Adipocyte (in vitro differentiated cells): Measurements from ENCODE around the gene EVC2.

Experiments used
- DNase-seq: peaks from one replicate; pipeline ENCODE4 v3.0.0-alpha.2; 2015; ENCODE audit warnings: low read depth
- H3K27me3 ChIP-seq: replicated peaks from 2 replicates; pipeline ENCODE4 v1.7.0; 2013; ENCODE audit warnings: mild to moderate bottlenecking, low read length, moderate library complexity; ENCODE audit not compliant: control insufficient read depth, insufficient read depth
- H3K36me3 ChIP-seq: 2 replicates; pipeline ENCODE4 v1.7.0; 2013; ENCODE audit warnings: low read length, mild to moderate bottlenecking, moderate library complexity; ENCODE audit not compliant: control insufficient read depth, insufficient read depth, severe bottlenecking
- H3K4me1 ChIP-seq: 2 replicates; pipeline ENCODE4 v1.7.0; 2013; ENCODE audit warnings: mild to moderate bottlenecking, low read length, moderate library complexity; ENCODE audit not compliant: control insufficient read depth, insufficient read depth
- H3K4me3 ChIP-seq: 2 replicates; pipeline ENCODE4 v1.7.0; 2013; ENCODE audit warnings: mild to moderate bottlenecking, low read length, moderate library complexity
- H3K9ac ChIP-seq: 2 replicates; pipeline ENCODE4 v1.7.0; 2013; ENCODE audit warnings: mild to moderate bottlenecking, low read length, moderate library complexity
- H3K9me3 ChIP-seq: 2 replicates; pipeline ENCODE4 v1.7.0; 2013; ENCODE audit warnings: mild to moderate bottlenecking, low read length, moderate library complexity; ENCODE audit not compliant: control insufficient read depth

EVC2 gene

DNA sequence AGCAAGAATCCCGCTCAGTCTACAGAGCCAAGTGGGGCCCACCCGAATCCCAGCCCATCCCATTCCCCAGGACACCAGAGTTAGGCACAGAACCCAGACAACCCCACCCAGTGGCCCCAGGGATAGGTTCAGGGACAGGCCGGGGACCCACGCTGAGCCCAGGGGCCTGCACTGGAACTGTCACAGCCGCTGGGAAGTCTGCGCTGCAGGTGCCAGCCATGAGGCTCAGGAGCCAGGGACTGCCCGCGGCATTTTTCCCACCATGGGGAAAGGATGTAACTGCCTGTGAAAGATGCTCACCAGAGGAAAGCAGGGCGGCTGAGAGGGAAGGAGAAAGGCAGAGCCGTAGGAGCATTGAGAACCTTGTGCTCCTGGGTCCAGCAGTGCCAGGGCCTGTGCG is 12.0 kb downstream of the EVC2 start:
- Histone ChIP-seq H3K36me3 (peaks cover 57% of the 10 kb centered on the region), H3K4me1 (no peaks in the 10 kb centered on the region), H3K9me3 (no peaks in the 10 kb centered on the region), H3K4me3 (no peak overlapping the region), H3K27me3 (no peaks in the 10 kb centered on the region), H3K9ac (no peak overlapping the region)
- DNase-seq: no peak

DNA sequence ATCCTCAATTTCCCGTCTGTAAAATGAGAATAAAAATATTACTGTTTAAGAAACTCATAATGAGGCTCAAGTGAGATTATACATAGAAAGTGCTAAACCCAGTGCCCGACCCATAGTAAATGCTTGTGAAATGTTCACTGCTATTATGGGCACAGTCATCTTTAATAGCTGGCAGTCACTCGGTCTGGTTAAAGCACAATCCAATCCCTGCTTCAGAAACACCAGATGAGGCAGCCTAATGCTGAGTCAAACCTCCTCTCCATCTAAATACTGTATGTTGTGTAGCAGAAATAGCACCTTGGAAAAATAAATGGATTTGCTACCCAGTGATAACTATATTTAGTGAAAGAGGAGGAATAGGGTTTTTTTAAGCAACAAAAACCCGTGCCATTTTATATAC is 14.5 kb downstream of the EVC2 start:
- no peak overlapping the region for H3K4me3 ChIP-seq
- no peak for DNase-seq
- no peaks in the 10 kb centered on the region for H3K9me3 ChIP-seq
- no peak overlapping the region for H3K9ac ChIP-seq
- H3K36me3 ChIP-seq: peaks cover 81% of the 10 kb centered on the region
- no peaks in the 10 kb centered on the region for H3K4me1 ChIP-seq
- H3K27me3 ChIP-seq: no peaks in the 10 kb centered on the region

DNA sequence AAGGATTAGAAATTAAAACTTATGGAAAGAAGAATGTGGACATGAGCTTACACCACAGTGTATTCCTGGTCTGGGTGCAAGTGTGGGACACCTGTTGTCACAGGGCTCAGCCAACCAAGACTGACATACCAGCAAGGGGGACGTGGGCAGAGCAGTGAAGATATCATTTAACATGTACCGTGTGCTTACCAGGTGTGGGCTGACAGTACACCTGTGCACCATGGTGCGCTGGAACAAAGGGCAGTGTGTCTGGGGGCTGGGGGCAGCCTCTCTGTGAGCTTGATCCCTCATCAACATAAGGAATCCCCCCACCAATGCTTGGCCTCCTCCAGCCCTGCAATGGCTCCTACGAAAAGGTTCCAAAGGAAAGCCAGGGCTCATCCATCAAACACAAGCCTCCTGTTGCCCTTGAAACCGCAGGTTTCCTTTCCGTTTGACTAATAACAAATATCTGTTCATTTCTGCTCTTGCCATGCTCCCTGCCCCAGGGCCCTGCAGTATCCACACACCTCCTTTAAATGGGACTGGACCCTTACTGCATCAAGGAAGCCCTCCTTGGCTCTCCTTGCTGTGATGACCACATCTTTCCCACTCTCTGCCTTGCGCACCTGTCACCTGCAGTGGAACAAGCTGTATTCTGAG is 16.7 kb downstream of the EVC2 start:
- DNase-seq: no peak
- H3K27me3 ChIP-seq: no peaks in the 10 kb centered on the region
- no peak overlapping the region for H3K4me3 ChIP-seq
- no peaks in the 10 kb centered on the region for H3K4me1 ChIP-seq
- no peaks in the 10 kb centered on the region for H3K9me3 ChIP-seq
- H3K36me3 ChIP-seq: peaks cover 88% of the 10 kb centered on the region
- H3K9ac ChIP-seq: no peak overlapping the region

DNA sequence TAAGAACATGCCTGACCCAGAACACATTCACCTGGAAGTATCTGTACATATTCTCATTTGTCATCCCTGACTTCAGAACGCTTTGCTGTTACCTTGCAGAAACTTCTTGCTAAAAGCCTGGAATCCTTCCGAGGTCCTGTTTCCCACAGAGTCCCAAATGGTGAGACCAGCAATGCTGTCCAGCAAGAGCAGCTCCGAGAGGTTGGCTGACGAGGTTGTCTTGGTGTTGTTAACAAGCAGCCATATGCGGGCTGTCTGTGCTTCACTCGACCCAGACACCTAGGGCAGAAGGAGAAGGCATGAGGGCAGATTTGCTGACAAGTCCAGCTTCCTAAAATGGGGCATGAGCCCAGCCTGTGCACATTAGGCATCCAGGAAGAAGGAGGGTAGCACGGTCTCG is 19.3 kb downstream of the EVC2 start:
- Histone ChIP-seq H3K4me1 (no peaks in the 10 kb centered on the region), H3K9me3 (no peaks in the 10 kb centered on the region), H3K36me3 (peaks cover 94% of the 10 kb centered on the region), H3K9ac (no peak overlapping the region), H3K4me3 (no peak overlapping the region), H3K27me3 (no peaks in the 10 kb centered on the region)
- DNase-seq: no peak

DNA sequence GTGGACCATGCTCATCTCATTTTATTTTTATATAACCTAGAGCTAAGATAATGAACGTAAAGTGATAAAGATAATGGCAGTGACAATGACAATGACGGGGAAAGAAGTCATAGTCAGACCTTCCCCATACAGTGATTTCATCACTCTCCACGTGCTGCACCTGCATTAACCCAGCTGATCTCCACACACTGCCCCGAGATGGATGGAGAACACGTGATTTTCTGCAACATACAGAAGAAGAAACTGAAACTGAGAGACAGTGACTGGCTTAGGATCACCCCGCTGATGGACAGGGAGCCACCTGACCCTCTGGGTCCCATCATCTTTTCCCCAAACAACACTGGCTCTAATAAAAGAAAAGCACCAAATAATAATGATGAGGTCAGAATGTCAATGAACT is 22.0 kb downstream of the EVC2 start:
- Histone ChIP-seq H3K9me3 (no peaks in the 10 kb centered on the region), H3K4me1 (no peaks in the 10 kb centered on the region), H3K36me3 (peaks cover 88% of the 10 kb centered on the region), H3K4me3 (no peak overlapping the region), H3K9ac (no peak overlapping the region), H3K27me3 (no peaks in the 10 kb centered on the region)
- DNase-seq: no peak

DNA sequence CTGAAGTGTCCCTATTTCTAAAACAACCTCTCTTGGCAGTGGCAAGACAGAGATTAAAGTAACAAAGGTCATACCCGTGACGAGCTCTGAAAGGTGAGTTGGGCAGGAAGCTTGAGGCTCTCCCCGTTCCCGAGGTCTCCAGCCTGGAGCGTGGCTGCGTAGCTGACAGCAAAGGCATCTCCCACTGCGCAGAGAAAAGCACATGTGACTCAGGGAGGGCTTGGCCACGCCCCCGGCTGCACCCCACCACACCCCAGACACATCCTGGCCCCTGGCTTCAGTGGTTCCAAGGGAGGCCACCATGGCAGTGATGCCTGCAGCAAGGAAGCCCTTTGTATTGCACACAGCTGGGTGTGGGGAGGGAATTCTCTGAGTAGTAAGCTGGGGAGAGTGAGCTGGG is 23.1 kb downstream of the EVC2 start:
- no peaks in the 10 kb centered on the region for H3K9me3 ChIP-seq
- no peaks in the 10 kb centered on the region for H3K4me1 ChIP-seq
- DNase-seq: no peak
- no peak overlapping the region for H3K4me3 ChIP-seq
- no peaks in the 10 kb centered on the region for H3K27me3 ChIP-seq
- no peak overlapping the region for H3K9ac ChIP-seq
- peaks cover 88% of the 10 kb centered on the region for H3K36me3 ChIP-seq

DNA sequence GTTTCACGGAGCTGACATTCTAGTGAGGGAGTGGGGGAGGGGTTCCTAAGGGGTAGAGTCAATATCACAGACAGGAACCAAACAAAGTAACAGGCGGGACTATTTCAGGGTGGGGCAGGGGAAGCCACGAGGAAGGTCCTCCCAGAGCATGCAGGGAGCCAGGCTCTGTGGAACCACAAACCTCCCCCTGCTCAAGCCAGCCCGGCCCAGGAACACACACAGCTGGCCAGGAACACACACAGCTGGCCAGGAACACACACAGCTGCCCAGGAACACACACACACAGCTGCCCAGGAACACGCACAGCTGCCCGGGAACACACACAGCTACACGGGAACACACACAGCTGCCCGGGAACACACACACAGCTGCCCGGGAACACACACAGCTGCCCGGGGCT is 24.8 kb downstream of the EVC2 start:
- H3K4me3 ChIP-seq: no peak overlapping the region
- H3K36me3 ChIP-seq: peaks cover 78% of the 10 kb centered on the region
- no peak for DNase-seq
- H3K9me3 ChIP-seq: no peaks in the 10 kb centered on the region
- H3K4me1 ChIP-seq: no peaks in the 10 kb centered on the region
- no peak overlapping the region for H3K9ac ChIP-seq
- H3K27me3 ChIP-seq: no peaks in the 10 kb centered on the region

DNA sequence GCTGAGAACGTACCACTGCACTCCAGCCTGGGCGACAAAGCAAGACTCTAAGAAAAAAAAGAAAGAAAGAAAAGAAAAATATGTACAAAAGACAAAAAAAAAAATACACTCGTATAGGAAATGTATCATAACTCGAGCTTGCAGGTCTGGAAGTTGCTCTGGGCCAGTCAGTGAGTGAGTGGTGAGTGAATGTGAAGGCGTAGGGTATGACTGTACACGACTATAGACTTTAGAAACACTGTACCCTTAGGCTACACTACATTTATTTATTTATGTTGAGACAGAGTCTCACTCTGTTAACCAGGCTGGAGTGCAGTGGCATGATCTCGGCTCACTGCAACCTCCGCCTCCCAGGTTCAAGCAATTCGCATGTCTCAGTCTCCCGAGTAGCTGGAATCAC is 29.4 kb downstream of the EVC2 start:
- Histone ChIP-seq H3K4me3 (no peak overlapping the region), H3K9me3 (no peaks in the 10 kb centered on the region), H3K4me1 (no peaks in the 10 kb centered on the region), H3K27me3 (no peaks in the 10 kb centered on the region), H3K36me3 (peaks cover 69% of the 10 kb centered on the region), H3K9ac (no peak overlapping the region)
- DNase-seq: peak; percentile 36

DNA sequence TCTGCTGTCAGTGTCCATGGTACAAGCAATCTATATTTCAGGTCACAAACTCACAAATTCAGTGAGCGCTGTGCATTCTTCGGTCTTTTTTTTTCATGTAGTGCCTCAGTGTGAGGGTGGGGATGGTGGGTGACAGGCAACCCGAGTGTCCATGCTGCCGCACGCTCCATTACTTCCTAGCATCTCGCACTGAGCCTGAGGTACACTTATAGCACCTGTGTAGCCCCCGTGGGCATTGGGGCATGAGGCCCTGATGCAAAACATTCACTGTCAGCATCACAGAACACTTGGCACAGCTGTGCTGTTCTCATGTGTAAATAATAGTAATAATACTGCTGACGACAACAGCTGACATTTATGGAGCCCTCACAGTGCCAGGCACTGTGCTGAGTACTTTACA is 31.6 kb downstream of the EVC2 start:
- no peaks in the 10 kb centered on the region for H3K27me3 ChIP-seq
- H3K4me3 ChIP-seq: no peak overlapping the region
- H3K4me1 ChIP-seq: no peaks in the 10 kb centered on the region
- no peaks in the 10 kb centered on the region for H3K9me3 ChIP-seq
- peaks cover 71% of the 10 kb centered on the region for H3K36me3 ChIP-seq
- no peak overlapping the region for H3K9ac ChIP-seq
- no peak for DNase-seq

DNA sequence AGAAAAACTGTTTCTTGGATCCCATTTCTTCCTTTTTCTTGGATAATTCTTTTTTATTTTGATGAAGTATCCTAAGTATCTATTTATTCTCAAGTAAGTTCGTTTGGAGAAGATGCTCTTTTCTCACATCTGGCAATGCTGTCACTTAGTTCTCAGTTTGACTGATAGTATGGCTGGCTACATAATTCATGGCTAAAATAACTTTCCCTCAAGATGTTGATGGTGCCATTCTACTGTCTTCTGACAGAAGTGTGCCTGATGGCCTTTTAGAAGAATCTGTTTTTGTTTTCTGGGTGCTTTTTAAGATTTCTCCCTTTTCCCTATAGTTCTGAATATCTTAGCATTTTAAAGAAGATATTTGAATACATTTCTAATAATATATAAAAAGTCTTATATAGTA is 41.6 kb downstream of the EVC2 start:
- Histone ChIP-seq H3K9me3 (no peaks in the 10 kb centered on the region), H3K9ac (no peak overlapping the region), H3K36me3 (peaks cover 39% of the 10 kb centered on the region), H3K4me3 (no peak overlapping the region), H3K4me1 (no peaks in the 10 kb centered on the region), H3K27me3 (no peaks in the 10 kb centered on the region)
- no peak for DNase-seq

DNA sequence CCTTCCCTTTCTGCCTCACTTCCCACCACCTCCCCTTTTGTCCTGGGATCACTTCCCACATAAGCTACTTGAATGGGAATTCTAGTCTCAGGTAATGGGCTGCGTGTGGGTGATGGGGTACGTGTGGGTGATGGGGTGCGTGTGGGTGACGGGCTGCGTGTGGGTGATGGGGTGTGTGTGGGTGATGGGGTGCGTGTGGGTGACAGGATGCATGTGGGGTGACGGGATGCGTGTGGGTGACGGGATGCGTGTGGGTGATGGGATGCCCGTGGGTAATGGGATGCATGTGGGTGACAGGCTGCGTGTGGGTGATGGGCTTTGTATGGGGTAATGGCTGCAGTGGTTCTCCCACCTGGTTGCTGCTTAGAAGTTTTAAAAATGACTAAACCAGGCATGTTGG is 43.6 kb downstream of the EVC2 start:
- no peaks in the 10 kb centered on the region for H3K4me1 ChIP-seq
- H3K27me3 ChIP-seq: no peaks in the 10 kb centered on the region
- H3K9me3 ChIP-seq: no peaks in the 10 kb centered on the region
- no peak for DNase-seq
- peaks cover 56% of the 10 kb centered on the region for H3K36me3 ChIP-seq
- no peak overlapping the region for H3K4me3 ChIP-seq
- no peak overlapping the region for H3K9ac ChIP-seq

DNA sequence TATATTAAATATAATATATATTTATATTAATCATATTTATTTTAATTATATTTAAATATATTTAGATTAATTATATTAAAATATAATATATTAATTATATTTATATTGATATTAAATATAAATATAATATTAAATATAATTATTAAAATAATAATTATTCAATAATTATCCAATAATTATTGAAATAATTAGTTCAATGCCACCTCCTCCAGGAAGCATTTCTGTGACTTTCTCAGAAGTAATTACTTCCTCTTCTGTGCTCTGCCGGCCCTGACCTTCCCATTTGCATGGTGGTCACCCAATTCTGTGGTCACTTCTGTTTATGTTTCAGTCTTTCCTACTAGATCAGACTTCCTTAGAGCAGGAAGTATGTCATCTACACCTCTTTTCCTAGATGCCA is 45.8 kb downstream of the EVC2 start:
- DNase-seq: no peak
- H3K4me3 ChIP-seq: no peak overlapping the region
- peaks cover 56% of the 10 kb centered on the region for H3K36me3 ChIP-seq
- H3K4me1 ChIP-seq: no peaks in the 10 kb centered on the region
- H3K27me3 ChIP-seq: no peaks in the 10 kb centered on the region
- H3K9me3 ChIP-seq: no peaks in the 10 kb centered on the region
- no peak overlapping the region for H3K9ac ChIP-seq
